A549 (cell line): ENCODE results near the gene DPM1. TPM values are rescaled to one million over a fixed set of nuclear protein-coding genes. Genes with fewer than 3 reads are reported as not detected.
A peak's percentile ranks its signal among the peaks of the same experiment; 100 is the strongest.

ENCODE experiments used
- ATAC-seq, 2 experiments: fragments of 200-7000 bp in 1 of 2; fragments of >200 bp in 1 of 2; cut with Nextera tagmentation in 1 of 2; cut with Tn5 transposase in 1 of 2; 3 replicates each; pipeline versions ENCODE4 v1.8.0 to v1.9.1; 2018 to 2020; ENCODE audit warnings: mild to moderate bottlenecking in 1 of 2, moderate library complexity in 1 of 2
- CTCF ChIA-PET: fragments of 300-600 bp; sonication (Branson Sonifier 250); formaldehyde crosslinking; extraction: SDS; loops from one replicate; lab custom pipeline; 2021; ENCODE audit warnings: antibody characterized with exemption, inconsistent platforms; lab: Yijun Ruan, JAX
- POLR2A ChIA-PET: fragments of 350-600 bp; formaldehyde crosslinking; extraction: SDS; loops from one replicate; lab custom pipeline; 2021; ENCODE audit warnings: antibody characterized with exemption, inconsistent platforms; lab: Yijun Ruan, JAX
- DNase-seq, 2 experiments: peaks; one replicate each; pipeline versions ENCODE4 v3.0.0 to v3.0.0-alpha.2; 2011 to 2016; ENCODE audit warnings: low read depth in 1 of 2, low spot score in 1 of 2
- FAIRE-seq: peaks from 2 replicates; lab custom pipeline; 2011; peaks lifted over from hg19 to GRCh38; lab: Jason Lieb, UNC
- H3K27ac ChIP-seq, 2 experiments: fragments of >200 bp; sonication (Bioruptor Twin); formaldehyde crosslinking; 3 replicates each; pipeline ENCODE4 v1.5.1; 2016 to 2017
- H3K4me1 ChIP-seq: fragments of >200 bp; sonication (Bioruptor Twin); formaldehyde crosslinking; 3 replicates; pipeline ENCODE4 v1.6.1; 2016
- H3K4me2 ChIP-seq: fragments of >200 bp; sonication (Bioruptor Twin); formaldehyde crosslinking; 3 replicates; pipeline ENCODE4 v1.6.1; 2016
- H3K4me3 ChIP-seq: fragments of >200 bp; sonication (Bioruptor Twin); formaldehyde crosslinking; 3 replicates; pipeline ENCODE4 v1.5.1; 2016
- H3K9me3 ChIP-seq: fragments of >200 bp; sonication (Bioruptor Twin); formaldehyde crosslinking; 3 replicates; pipeline ENCODE4 v1.6.1; 2016
- CHD2 ChIP-seq: fragments of 150-350 bp; IDR thresholded peaks from 2 replicates; pipeline ENCODE4 v1.6.1; 2014; ENCODE audit warnings: low read length; ENCODE audit not compliant: partially characterized antibody
- CTCF ChIP-seq: fragments of >200 bp; sonication (Bioruptor Twin); formaldehyde crosslinking; IDR thresholded peaks from 3 replicates; pipeline ENCODE4 v1.5.1; 2016
- EHMT2 ChIP-seq: fragments of 200-600 bp; sonication (generic); IDR thresholded peaks from 2 replicates; pipeline ENCODE4 v1.6.1; 2016; ENCODE audit warnings: antibody characterized with exemption, low read depth, mild to moderate bottlenecking, moderate library complexity
- EP300 ChIP-seq, 2 experiments: fragments of >200 bp; sonication (Bioruptor Twin); formaldehyde crosslinking; IDR thresholded peaks; 2 replicates in 1 of 2; 3 replicates in 1 of 2; pipeline ENCODE4 v1.6.1; 2016 to 2017
- ESRRA ChIP-seq: fragments of 150-350 bp; IDR thresholded peaks from 2 replicates; pipeline ENCODE4 v1.6.1; 2014; ENCODE audit warnings: mild to moderate bottlenecking, low read length, borderline replicate concordance
- FOSB ChIP-seq: fragments of 250-450 bp; sonication (Bioruptor Pico); IDR thresholded peaks from 2 replicates; pipeline ENCODE4 v1.5.0; 2020; ENCODE audit warnings: mild to moderate bottlenecking, moderate library complexity
- HDAC2 ChIP-seq: fragments of 200-600 bp; sonication (generic); IDR thresholded peaks from 2 replicates; pipeline ENCODE4 v1.6.1; 2016
- HEYL ChIP-seq: fragments of 250-450 bp; sonication (Bioruptor Pico); IDR thresholded peaks from 2 replicates; pipeline ENCODE4 v1.8.0; 2021; ENCODE audit warnings: mild to moderate bottlenecking, moderate library complexity
- HOXB13 ChIP-seq: fragments of 250-450 bp; sonication (Bioruptor Pico); IDR thresholded peaks from 2 replicates; pipeline ENCODE4 v1.5.0; 2020; ENCODE audit warnings: low read depth, mild to moderate bottlenecking, moderate library complexity
- JUN ChIP-seq, 2 experiments: fragments of >200 bp; sonication (Bioruptor Twin); formaldehyde crosslinking; IDR thresholded peaks; 2 replicates in 1 of 2; 3 replicates in 1 of 2; pipeline ENCODE4 v1.6.1; 2016 to 2017
- MAFK ChIP-seq: fragments of 450-650 bp; IDR thresholded peaks from 2 replicates; pipeline ENCODE4 v1.6.1; 2014; ENCODE audit not compliant: partially characterized antibody
- NFE2L2 ChIP-seq: fragments of 150-350 bp; conservative IDR thresholded peaks from 2 replicates; pipeline ENCODE4 v1.6.1; 2014; ENCODE audit warnings: low read length
- NR3C1 ChIP-seq: fragments of >200 bp; sonication (Bioruptor Twin); formaldehyde crosslinking; IDR thresholded peaks from 3 replicates; pipeline ENCODE4 v1.6.1; 2017
- PHF8 ChIP-seq: fragments of 200-600 bp; sonication (generic); IDR thresholded peaks from 2 replicates; pipeline ENCODE4 v1.6.1; 2016; ENCODE audit warnings: low read depth, mild to moderate bottlenecking, antibody characterized with exemption, moderate library complexity, borderline replicate concordance
- POLR2A ChIP-seq: IDR thresholded peaks from 2 replicates; pipeline ENCODE4 v1.6.1; 2012; ENCODE audit warnings: mild to moderate bottlenecking, low read length
- RAD21 ChIP-seq, 2 experiments: fragments of >200 bp in 1 of 2; sonication (Bioruptor Twin) in 1 of 2; formaldehyde crosslinking in 1 of 2; IDR thresholded peaks in 1 of 2; conservative IDR thresholded peaks in 1 of 2; 2 replicates in 1 of 2; 3 replicates in 1 of 2; pipeline ENCODE4 v1.6.1; 2012 to 2018; ENCODE audit warnings: inconsistent platforms in 1 of 2
- RFX5 ChIP-seq: fragments of 450-650 bp; IDR thresholded peaks from 2 replicates; pipeline ENCODE4 v1.7.1; 2014; ENCODE audit warnings: antibody characterized with exemption, mild to moderate bottlenecking, moderate library complexity
- SMC3 ChIP-seq: fragments of >200 bp; sonication (Bioruptor Twin); formaldehyde crosslinking; IDR thresholded peaks from 3 replicates; pipeline ENCODE4 v1.6.1; 2018; ENCODE audit warnings: inconsistent platforms
- SREBF2 ChIP-seq: fragments of 450-650 bp; IDR thresholded peaks from 2 replicates; pipeline ENCODE4 v1.6.1; 2014; ENCODE audit warnings: mild to moderate bottlenecking, moderate library complexity
- USF2 ChIP-seq: fragments of 450-650 bp; IDR thresholded peaks from 2 replicates; pipeline ENCODE4 v1.6.1; 2014; ENCODE audit warnings: antibody characterized with exemption
- WGBS: methylation state at CpG from one replicate; pipeline ENCODE4 v1.1.6; 2017; ENCODE audit errors: missing lambda C conversion rate; 5-methylcytosine and 5-hydroxymethylcytosine counted together
- polyA plus RNA-seq, 4 experiments: library from polyadenylated mRNA; depleted of rRNA in 3 of 4; stranded (reverse); fragments of >200 nt; fragmentation: RNase III in 1 of 4; extraction: RNeasy Plus Mini Kit Qiagen cat#74134 plus additional on column Dnase treatment in 1 of 4; gene quantifications; 2 replicates in 3 of 4; 3 replicates in 1 of 4; pipeline ENCODE4 v1.2.3, GENCODE V29; 2011 to 2017
- TF ChIP-seq, protein P1 (sequence below): IDR thresholded peaks from 2 replicates; pipeline ENCODE4 v1.6.1; 2012
- TF ChIP-seq, protein P2 (sequence below): fragments of 150-350 bp; IDR thresholded peaks from 2 replicates; pipeline ENCODE4 v1.6.1; 2014; ENCODE audit warnings: low read depth, mild to moderate bottlenecking, low read length

The DPM1 gene
- polyA plus RNA-seq, 2 of the 4 experiments (the other 2 are of a cell fraction): 104 to 106 TPM

DNA sequence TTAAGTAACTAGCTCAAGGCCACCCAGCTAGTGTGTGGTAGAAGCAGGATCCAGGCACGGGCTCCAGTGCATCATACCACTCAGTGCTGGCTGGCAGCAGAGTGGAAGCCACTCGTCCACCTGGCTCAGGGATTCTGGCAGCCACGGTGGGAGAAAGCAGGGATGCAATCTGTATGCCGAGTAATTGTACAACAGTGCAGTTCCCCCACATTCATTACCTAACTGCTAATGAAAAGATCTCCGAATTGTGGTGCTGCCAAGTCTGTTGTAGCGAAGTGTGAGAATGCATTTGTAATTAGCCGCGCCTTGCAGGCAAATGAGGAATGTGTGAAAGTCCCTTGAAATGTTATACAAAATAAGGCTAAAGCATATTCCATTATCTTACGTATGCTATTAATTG is 35.5 kb upstream of the DPM1 start:
- DNase-seq: no peak
- POLR2A ChIA-PET: no interaction called here
- WGBS: 74% methylated on average over 9 of the region's 9 CpGs
- Histone ChIP-seq H3K4me1 (peaks cover 13% of the 10 kb centered on the region), H3K27ac (no peak overlapping the region), H3K9me3 (no peaks in the 10 kb centered on the region), H3K4me2 (no peak overlapping the region), H3K4me3 (no peak overlapping the region)
- TF ChIP-seq POLR2A (no peak), ESRRA (no peak), RFX5 (no peak), HDAC2 (no peak), PHF8 (no peak), EP300 (IDR thresholded peaks at IDR 0.05) (no peak), HOXB13 (no peak), NFE2L2 (no peak), HEYL (CRISPR knock-in tag) (no peak), EHMT2 (no peak), RAD21 (conservative IDR thresholded peaks at IDR 0.05 in 1 of 2, IDR thresholded peaks at IDR 0.05 in 1 of 2) (no peak), MAFK (no peak), JUN (IDR thresholded peaks at IDR 0.05) (no peak), FOSB (no peak), SREBF2 (no peak), CHD2 (no peak)
- TF ChIP-seq, protein P1, sequence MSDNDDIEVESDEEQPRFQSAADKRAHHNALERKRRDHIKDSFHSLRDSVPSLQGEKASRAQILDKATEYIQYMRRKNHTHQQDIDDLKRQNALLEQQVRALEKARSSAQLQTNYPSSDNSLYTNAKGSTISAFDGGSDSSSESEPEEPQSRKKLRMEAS: no peak
- TF ChIP-seq, protein P2, sequence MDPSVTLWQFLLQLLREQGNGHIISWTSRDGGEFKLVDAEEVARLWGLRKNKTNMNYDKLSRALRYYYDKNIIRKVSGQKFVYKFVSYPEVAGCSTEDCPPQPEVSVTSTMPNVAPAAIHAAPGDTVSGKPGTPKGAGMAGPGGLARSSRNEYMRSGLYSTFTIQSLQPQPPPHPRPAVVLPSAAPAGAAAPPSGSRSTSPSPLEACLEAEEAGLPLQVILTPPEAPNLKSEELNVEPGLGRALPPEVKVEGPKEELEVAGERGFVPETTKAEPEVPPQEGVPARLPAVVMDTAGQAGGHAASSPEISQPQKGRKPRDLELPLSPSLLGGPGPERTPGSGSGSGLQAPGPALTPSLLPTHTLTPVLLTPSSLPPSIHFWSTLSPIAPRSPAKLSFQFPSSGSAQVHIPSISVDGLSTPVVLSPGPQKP: no peak
- FAIRE-seq: no peak
- no peak for ATAC-seq
- CTCF ChIA-PET: interaction anchor here (1.0 to 20.8 kb wide), 7 partner anchors 12 to 508 kb away, joined by 3 to 565 read pairs (median 7); no protein-coding TSS in a partner anchor

- DNase-seq (peak; percentile 89 to 90), FAIRE-seq (no peak), ATAC-seq (peak; percentile 71 to 98)
- Histone ChIP-seq H3K4me3 (no peak overlapping the region), H3K27ac (peak overlapping the region in 1 of 2 experiments; percentile 8; a peak in 2 of 6 replicates), H3K9me3 (no peaks in the 10 kb centered on the region), H3K4me1 (peaks cover 13% of the 10 kb centered on the region), H3K4me2 (no peak overlapping the region)
- POLR2A ChIA-PET: no interaction called here
- TF ChIP-seq SMC3 (peak; percentile 53), USF2 (peak; percentile 70), NR3C1 (no peak), RAD21 (conservative IDR thresholded peaks at IDR 0.05 in 1 of 2, IDR thresholded peaks at IDR 0.05 in 1 of 2) (peak; percentile 62 to 76), CTCF (peak; percentile 67), FOSB (no peak)
- WGBS: 41% methylated on average over 13 of the region's 13 CpGs
- CTCF ChIA-PET: interaction anchor here (0.6 to 20.8 kb wide), 30 partner anchors 11 to 728 kb away, joined by 3 to 565 read pairs (median 4); no protein-coding TSS in a partner anchor
Measured at GRCh38 chr20:50992733-50993457, 34.6 kb upstream of the DPM1 start.
